Pancreas (tissue), 10 donors: Measurements from ENCODE around the gene RALGAPB. TPM values are rescaled to one million over a fixed set of nuclear protein-coding genes. Genes with fewer than 3 reads are reported as not detected.
"Not testable (repeated sequence)": the region's sequence is repeated elsewhere in the genome, so short reads cannot be mapped to it uniquely, and the experiment has no call there.

ENCODE experiments used
- ATAC-seq, 4 donors: fragments of 200-7000 bp; cut with Tn5 transposase; one replicate each; pipeline versions ENCODE4 v1.8.0 to v1.9.1; 2020; ENCODE audit warnings: mild to moderate bottlenecking in 4 of 4, moderate library complexity in 4 of 4
- DNase-seq, 6 donors: peaks; one replicate each; pipeline ENCODE4 v3.0.0-alpha.2; 2020
- FAIRE-seq: peaks from 2 replicates; lab custom pipeline; 2012; peaks lifted over from hg19 to GRCh38; lab: Jason Lieb, UNC
- H3K27ac ChIP-seq, 4 donors: fragments of 200-600 bp; sonication (generic); 1 replicate in 3 of 4; 2 replicates in 1 of 4; pipeline versions ENCODE4 v1.5.0 to v1.8.0; 2020
- H3K27me3 ChIP-seq, 4 donors: fragments of 200-600 bp; one replicate each; pipeline ENCODE4 v1.8.0; 2021
- H3K36me3 ChIP-seq, 3 donors: fragments of 200-600 bp; sonication (generic) in 1 of 3; one replicate each; pipeline versions ENCODE4 v1.5.0 to v1.8.0; 2020 to 2021
- H3K4me1 ChIP-seq, 3 donors: fragments of 200-600 bp; one replicate each; pipeline ENCODE4 v1.8.0; 2021
- H3K4me3 ChIP-seq, 4 donors: fragments of 200-600 bp; sonication (generic) in 2 of 4; one replicate each; pipeline versions ENCODE4 v1.5.0 to v1.8.0; 2020 to 2021
- H3K9me3 ChIP-seq, 4 donors: fragments of 200-600 bp; one replicate each; pipeline ENCODE4 v1.8.0; 2021
- CTCF ChIP-seq, 4 donors: fragments of 200-600 bp; sonication (generic) in 3 of 4; IDR thresholded peaks; one replicate each; pipeline versions ENCODE4 v1.5.0 to v1.8.0; 2021; ENCODE audit warnings: antibody characterized with exemption in 4 of 4
- WGBS, 2 donors: extraction: QIAGEN DNeasy Blood & Tissue Kit; methylation state at CpG; one replicate each; pipeline ENCODE4 v1.1.7; 2013; 5-methylcytosine and 5-hydroxymethylcytosine counted together
- intact Hi-C, 3 donors: fragments of 100-400 bp; cut with DNase I; formaldehyde crosslinking; loops; one replicate each; pipeline versions ENCODE4 v1.11.1 to v1.14.2; 2022
- polyA plus RNA-seq, 2 donors: library from polyadenylated mRNA; stranded (reverse); fragments of 200-250 nt; gene quantifications; one replicate each; pipeline ENCODE4 v1.2.3, GENCODE V29; 2013
- total RNA-seq, 6 donors: library from RNA; stranded (reverse); fragmentation: NEBNext Ultra II Directional in 4 of 6; extraction: Animal tissue kit (Norgen Biotek cat#: 25700) in 4 of 6; gene quantifications; one replicate each; pipeline versions ENCODE4 v1.2.1 to v1.2.4, GENCODE V29; 2021 to 2023
- donor health status: healthy with polysubstance abuse.
- donor health status: DM: no; HTN: no; CAD: no; lungs with moderate emphysema.
- donor health status: DM: no; HTN: no; CAD: no.
- donor health status: control.
- donor health status: control.
- donor health status: Bipolar disorder and iron deficiency.
- donor health status: DM: yes; HTN: yes; CAD: no.
- donor health status: DM: no; HTN: no; CAD: no.
- donor health status: DM: no; HTN: no; CAD: no.
- donor health status: DM: yes; HTN: yes; CAD: no.

Gene RALGAPB
- total and polyA plus RNA-seq, 8 donors, result 6.5 to 19.0 (median 11.3) TPM

GRCh38 chr20:38589351-38589750, 116.7 kb downstream of the RALGAPB start:
- DNase-seq (no peak), FAIRE-seq (no peak), ATAC-seq (no peak)
- 74 to 85% methylated on average over 4 of the region's 4 CpGs for WGBS, 2 donors
- H3K27me3 ChIP-seq, result no peaks in the 10 kb centered on the region
- no peaks in the 10 kb centered on the region for H3K9me3 ChIP-seq
- H3K36me3 ChIP-seq, result no peaks in the 10 kb centered on the region
- no peaks in the 10 kb centered on the region for H3K4me1 ChIP-seq
- H3K4me3 ChIP-seq, result no peak overlapping the region
- no peak overlapping the region for H3K27ac ChIP-seq
- intact Hi-C loops, result no loop called here
- no peak for TF ChIP-seq CTCF (IDR thresholded peaks at IDR 0.05)

GRCh38 chr20:38589967-38590675, 117.5 kb downstream of the RALGAPB start:
- H3K9me3 ChIP-seq, result no peaks in the 10 kb centered on the region
- 71 to 80% methylated on average over 3 of the region's 3 CpGs for WGBS, 2 donors
- no peak for TF ChIP-seq CTCF (IDR thresholded peaks at IDR 0.05)
- FAIRE-seq (no peak), ATAC-seq (no peak), DNase-seq (no peak)
- no peaks in the 10 kb centered on the region for H3K4me1 ChIP-seq
- H3K27me3 ChIP-seq, result no peaks in the 10 kb centered on the region
- no peak overlapping the region for H3K27ac ChIP-seq
- no peaks in the 10 kb centered on the region for H3K36me3 ChIP-seq
- no peak overlapping the region for H3K4me3 ChIP-seq
- intact Hi-C loops, result no loop called here

GRCh38 chr20:38590676-38591473, 118.2 kb downstream of the RALGAPB start:
- Histone ChIP-seq H3K9me3 (no peaks in the 10 kb centered on the region), H3K36me3 (no peaks in the 10 kb centered on the region), H3K27ac (no peak overlapping the region), H3K4me3 (no peak overlapping the region), H3K27me3 (no peaks in the 10 kb centered on the region), H3K4me1 (no peaks in the 10 kb centered on the region)
- WGBS, 2 donors, result 61 to 75% methylated on average over 18 of the region's 18 CpGs
- DNase-seq (no peak), ATAC-seq (no peak), FAIRE-seq (no peak)
- intact Hi-C loops, result no loop called here
- TF ChIP-seq CTCF (IDR thresholded peaks at IDR 0.05), result no peak

- intact Hi-C loops, result no loop called here
- ATAC-seq (no peak), FAIRE-seq (no peak), DNase-seq (no peak)
- WGBS, 2 donors, result 71 to 78% methylated on average over 21 of the region's 21 CpGs
- Histone ChIP-seq H3K27ac (no peak overlapping the region), H3K27me3 (no peaks in the 10 kb centered on the region), H3K9me3 (no peaks in the 10 kb centered on the region), H3K4me1 (no peaks in the 10 kb centered on the region), H3K36me3 (no peaks in the 10 kb centered on the region), H3K4me3 (no peak overlapping the region)
- TF ChIP-seq CTCF (IDR thresholded peaks at IDR 0.05), result no peak
Observed at GRCh38 chr20:38591474-38592410, 119.1 kb downstream of the RALGAPB start.

GRCh38 chr20:38592411-38592790, 119.8 kb downstream of the RALGAPB start:
- intact Hi-C loops, H3K4me3 ChIP-seq, H3K4me1 ChIP-seq, DNase-seq, H3K9me3 ChIP-seq, ATAC-seq, FAIRE-seq, H3K27ac ChIP-seq, H3K36me3 ChIP-seq, H3K27me3 ChIP-seq: not testable (repeated sequence)
- 68 to 69% methylated on average over 3 of the region's 3 CpGs for WGBS, 2 donors

- FAIRE-seq, intact Hi-C loops, H3K4me1 ChIP-seq, ATAC-seq, H3K9me3 ChIP-seq, DNase-seq, H3K4me3 ChIP-seq, H3K36me3 ChIP-seq, H3K27me3 ChIP-seq, H3K27ac ChIP-seq: not testable (repeated sequence)
- 86 to 87% methylated on average over 12 of the region's 12 CpGs for WGBS, 2 donors
Observed at GRCh38 chr20:38594281-38594680, 121.6 kb downstream of the RALGAPB start.

GRCh38 chr20:38595886-38596285, 123.2 kb downstream of the RALGAPB start:
- H3K9me3 ChIP-seq, H3K4me3 ChIP-seq, FAIRE-seq, H3K27ac ChIP-seq, ATAC-seq, H3K36me3 ChIP-seq, H3K27me3 ChIP-seq, intact Hi-C loops, DNase-seq, H3K4me1 ChIP-seq: not testable (repeated sequence)
- 81 to 90% methylated on average over 15 of the region's 15 CpGs for WGBS, 2 donors
